HFFc6 (cell line): ENCODE results near the gene RASGRP1. TPM values are rescaled to one million over a fixed set of nuclear protein-coding genes. Genes with fewer than 3 reads are reported as not detected.

ENCODE experiments used
- DNase-seq: peaks from one replicate; pipeline ENCODE4 v3.0.0-alpha.2; 2018
- H3K27ac Mint-ChIP-seq: 2 replicates; pipeline ENCODE4 v1.8.0; 2020; ENCODE audit warnings: mild to moderate bottlenecking, mixed read lengths
- H3K27me3 Mint-ChIP-seq: 2 replicates; pipeline ENCODE4 v1.8.0; 2021; ENCODE audit warnings: mild to moderate bottlenecking, moderate library complexity, mixed read lengths; ENCODE audit not compliant: insufficient read depth
- H3K36me3 Mint-ChIP-seq: 2 replicates; pipeline ENCODE4 v1.8.0; 2021; ENCODE audit warnings: low read depth, mixed read lengths
- H3K4me1 Mint-ChIP-seq: 2 replicates; pipeline ENCODE4 v1.8.0; 2020; ENCODE audit warnings: low read depth, mixed read lengths
- H3K4me3 Mint-ChIP-seq: 2 replicates; pipeline ENCODE4 v1.8.0; 2020; ENCODE audit warnings: mild to moderate bottlenecking, moderate library complexity, mixed read lengths
- H3K9me3 Mint-ChIP-seq: 2 replicates; pipeline ENCODE4 v1.8.0; 2020; ENCODE audit warnings: mild to moderate bottlenecking, mixed read lengths
- long read RNA-seq: library from polyadenylated mRNA; unstranded; transcript quantifications from one replicate; pipeline ENCODE4 v2.0.0, GENCODE V29; 2019
- total RNA-seq, 6 experiments: library from RNA; stranded (reverse); fragmentation: NEBNext Ultra II Directional; extraction: Animal tissue kit (Norgen Biotek cat#: 25700); gene quantifications; 2 replicates in 1 of 6; 3 replicates in 5 of 6; pipeline ENCODE4 v1.2.3, GENCODE V29; 2021
- TF ChIP-seq, protein P1 (sequence below): fragments of 200-600 bp; sonication (generic); IDR thresholded peaks from 2 replicates; pipeline ENCODE4 v1.5.0; 2021; ENCODE audit warnings: antibody characterized with exemption, mild to moderate bottlenecking

RASGRP1 gene
- total RNA-seq, result under 1 TPM; 0.14 to 0.59 (median 0.37) TPM
- long read RNA-seq, partial matches to known transcripts, result 0 of 1 reads
- long read RNA-seq, other reads (novel, unspliced or antisense), result 1 of 1 reads

DNA sequence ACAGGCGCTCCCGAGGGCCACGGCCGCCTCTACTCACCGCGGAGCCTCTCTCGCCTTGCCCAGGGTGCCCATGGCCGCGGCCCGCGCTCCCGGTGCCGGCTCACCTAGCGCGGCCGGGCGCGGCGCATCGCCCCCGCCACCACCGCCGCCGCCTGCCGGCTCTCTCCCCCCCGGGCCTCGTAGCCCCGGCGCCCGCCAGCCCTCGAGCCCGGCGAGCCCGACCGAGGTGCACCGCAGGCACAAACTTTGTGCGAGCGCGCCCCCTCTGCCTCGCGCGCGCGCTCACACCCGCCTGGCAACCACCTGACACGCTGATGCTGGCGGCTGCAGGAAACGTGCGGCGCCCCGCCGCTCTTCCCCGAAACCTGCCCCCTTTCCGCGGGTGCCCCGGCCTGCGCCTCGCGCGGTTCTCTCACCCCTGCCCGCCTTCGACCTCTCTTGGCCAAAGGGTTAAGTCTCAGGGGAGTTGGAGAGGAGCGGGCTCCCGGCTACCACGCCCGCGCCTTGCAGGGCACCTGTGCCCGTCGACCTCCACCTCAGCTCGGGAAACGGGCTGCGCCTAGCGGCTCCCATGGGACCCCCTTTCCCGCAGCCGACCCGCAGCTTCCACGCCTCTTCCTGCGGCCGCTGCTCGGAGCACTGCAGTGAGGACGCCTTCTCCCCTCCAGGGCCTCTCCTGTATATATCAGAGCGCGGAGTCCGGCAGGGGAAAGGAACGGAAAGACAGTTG is at the start of gene RASGRP1:
TSS of gene RASGRP1 (minus strand) at position 258 of the 730 bp plus-strand sequence. CDS start at position 72, 186 bp downstream.
- H3K27me3 Mint-ChIP-seq, result peaks cover 2% of the 10 kb centered on the region
- peak; percentile 10 for DNase-seq
- H3K4me3 Mint-ChIP-seq, result peak within 1 kb of the TSS; percentile 68
- no peaks in the 10 kb centered on the region for H3K36me3 Mint-ChIP-seq
- TF ChIP-seq, protein P1, sequence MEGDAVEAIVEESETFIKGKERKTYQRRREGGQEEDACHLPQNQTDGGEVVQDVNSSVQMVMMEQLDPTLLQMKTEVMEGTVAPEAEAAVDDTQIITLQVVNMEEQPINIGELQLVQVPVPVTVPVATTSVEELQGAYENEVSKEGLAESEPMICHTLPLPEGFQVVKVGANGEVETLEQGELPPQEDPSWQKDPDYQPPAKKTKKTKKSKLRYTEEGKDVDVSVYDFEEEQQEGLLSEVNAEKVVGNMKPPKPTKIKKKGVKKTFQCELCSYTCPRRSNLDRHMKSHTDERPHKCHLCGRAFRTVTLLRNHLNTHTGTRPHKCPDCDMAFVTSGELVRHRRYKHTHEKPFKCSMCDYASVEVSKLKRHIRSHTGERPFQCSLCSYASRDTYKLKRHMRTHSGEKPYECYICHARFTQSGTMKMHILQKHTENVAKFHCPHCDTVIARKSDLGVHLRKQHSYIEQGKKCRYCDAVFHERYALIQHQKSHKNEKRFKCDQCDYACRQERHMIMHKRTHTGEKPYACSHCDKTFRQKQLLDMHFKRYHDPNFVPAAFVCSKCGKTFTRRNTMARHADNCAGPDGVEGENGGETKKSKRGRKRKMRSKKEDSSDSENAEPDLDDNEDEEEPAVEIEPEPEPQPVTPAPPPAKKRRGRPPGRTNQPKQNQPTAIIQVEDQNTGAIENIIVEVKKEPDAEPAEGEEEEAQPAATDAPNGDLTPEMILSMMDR, result no peak
- no peaks in the 10 kb centered on the region; the same call in 1 of the 2 replicates for H3K9me3 Mint-ChIP-seq
- no peak within 1 kb of the TSS for H3K27ac Mint-ChIP-seq
- H3K4me1 Mint-ChIP-seq, result peaks cover 4% of the 10 kb centered on the region; the same call in 1 of the 2 replicates

DNA sequence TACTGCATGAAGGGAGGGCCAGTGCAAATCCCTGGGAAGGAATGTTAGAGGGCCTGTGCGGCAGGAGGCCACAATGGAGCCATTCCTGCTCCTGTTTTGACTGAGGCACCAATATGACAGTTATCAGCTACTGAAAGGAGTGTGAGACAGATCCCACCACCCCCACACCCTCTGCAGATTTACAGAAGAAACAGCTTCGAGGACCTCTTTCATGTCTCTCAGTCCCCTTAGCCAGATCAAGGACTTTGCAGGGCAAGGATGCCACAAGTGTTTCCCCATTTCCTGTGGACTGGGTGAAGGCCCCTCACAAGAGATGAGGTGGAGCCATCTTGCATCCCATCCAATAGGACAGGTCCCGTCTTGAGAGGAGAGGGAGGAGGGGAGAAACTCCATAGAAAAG is 48.5 kb upstream of the RASGRP1 start:
- no peak overlapping the region for H3K4me3 Mint-ChIP-seq

DNA sequence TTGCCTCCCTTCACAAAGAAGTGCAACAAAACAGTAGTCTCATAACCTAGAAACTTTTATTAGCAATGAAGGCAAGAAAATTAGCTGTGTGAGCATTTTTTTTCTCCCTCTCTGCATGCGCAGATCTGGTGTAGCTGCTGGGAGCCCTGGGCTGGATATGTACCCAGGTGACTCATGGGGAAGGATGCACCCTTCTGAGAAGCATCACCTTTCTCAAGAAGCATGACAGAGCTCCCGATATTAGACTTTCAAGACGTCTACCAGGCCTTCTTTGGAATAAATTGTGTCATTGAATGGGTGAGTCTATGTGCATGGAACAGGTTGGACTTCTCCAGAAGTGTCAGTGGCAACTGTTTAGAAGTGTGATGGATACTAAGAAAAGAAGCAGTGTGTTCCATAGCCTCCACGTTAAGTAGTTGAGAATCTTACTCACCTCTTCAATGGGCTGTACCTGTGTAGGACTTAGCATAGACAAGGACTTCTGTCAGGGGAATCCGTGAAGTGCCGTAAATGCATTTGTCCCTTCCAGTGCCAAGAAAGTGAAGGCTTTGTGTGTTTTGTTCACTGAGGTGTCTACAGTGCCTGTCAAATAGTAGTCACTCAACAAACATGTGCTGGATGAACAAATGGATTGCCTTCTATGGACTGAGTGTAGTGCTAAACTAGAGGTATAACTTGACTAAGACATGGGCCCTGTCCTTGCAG is 47.7 kb upstream of the RASGRP1 start:
- Mint-ChIP-seq H3K4me1 (no peaks in the 10 kb centered on the region), H3K4me3 (no peak overlapping the region), H3K9me3 (no peaks in the 10 kb centered on the region), H3K36me3 (no peaks in the 10 kb centered on the region; the same call in 1 of the 2 replicates), H3K27me3 (peaks cover 57% of the 10 kb centered on the region), H3K27ac (no peak overlapping the region)
- TF ChIP-seq, protein P1, result no peak
- DNase-seq, result no peak

More for the DNA sequence above, 48.5 kb upstream of the RASGRP1 start:
- Mint-ChIP-seq H3K9me3 (no peaks in the 10 kb centered on the region), H3K27ac (no peak overlapping the region), H3K36me3 (no peaks in the 10 kb centered on the region; the same call in 1 of the 2 replicates), H3K27me3 (peaks cover 55% of the 10 kb centered on the region), H3K4me1 (no peaks in the 10 kb centered on the region)
- no peak for DNase-seq
- TF ChIP-seq, protein P1, result no peak

DNA sequence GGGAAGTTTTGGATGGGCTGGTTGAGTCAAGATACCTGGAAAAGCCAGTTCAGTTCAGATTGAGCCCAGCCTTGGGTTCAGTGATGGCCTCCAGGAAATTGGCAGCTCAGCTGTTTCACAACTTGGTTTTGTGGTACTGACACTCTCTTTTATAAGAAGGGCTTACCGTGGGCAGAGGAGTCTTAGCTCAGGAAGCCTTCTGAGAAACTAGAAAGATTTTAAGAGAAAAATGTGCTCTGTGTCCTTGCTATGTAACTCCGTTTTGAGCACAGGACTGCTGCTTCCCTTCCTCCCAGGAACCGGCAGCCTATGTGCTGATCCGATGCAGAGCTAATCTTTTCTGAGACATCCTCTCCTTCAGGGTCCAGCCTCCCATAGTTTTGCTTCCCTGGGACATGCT is 46.6 kb upstream of the RASGRP1 start:
- TF ChIP-seq, protein P1, result no peak
- Mint-ChIP-seq H3K9me3 (no peaks in the 10 kb centered on the region), H3K27me3 (peaks cover 60% of the 10 kb centered on the region), H3K4me3 (no peak overlapping the region), H3K27ac (no peak overlapping the region), H3K4me1 (no peaks in the 10 kb centered on the region), H3K36me3 (no peaks in the 10 kb centered on the region; the same call in 1 of the 2 replicates)
- no peak for DNase-seq

DNA sequence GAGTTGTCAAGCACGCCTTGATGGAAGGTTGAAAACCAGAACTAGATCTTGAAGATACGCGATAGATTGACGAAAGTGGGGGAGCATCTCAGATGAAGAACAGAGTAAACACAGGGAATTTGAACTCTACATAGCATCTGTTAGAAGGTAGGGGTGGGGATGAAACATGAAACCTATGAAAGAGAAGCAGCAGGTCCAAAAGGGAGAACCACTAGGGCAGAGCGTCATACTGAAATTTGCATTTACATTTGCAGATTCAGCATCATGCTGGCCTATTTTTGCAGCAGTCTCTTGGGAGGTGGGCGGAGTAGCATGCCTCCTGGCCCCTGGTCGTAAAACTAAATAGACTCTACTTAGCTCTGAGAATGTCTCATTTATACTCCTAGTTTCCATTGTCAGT is 46.1 kb upstream of the RASGRP1 start:
- H3K9me3 Mint-ChIP-seq, result no peaks in the 10 kb centered on the region
- no peaks in the 10 kb centered on the region for H3K4me1 Mint-ChIP-seq
- H3K27me3 Mint-ChIP-seq, result peaks cover 59% of the 10 kb centered on the region
- H3K4me3 Mint-ChIP-seq, result no peak overlapping the region
- TF ChIP-seq, protein P1, result no peak
- no peak for DNase-seq
- H3K36me3 Mint-ChIP-seq, result no peaks in the 10 kb centered on the region; the same call in 1 of the 2 replicates
- no peak overlapping the region for H3K27ac Mint-ChIP-seq
